OCI-LY1 (cell line): ENCODE measurements around the gene NDST3.

Experiments
- H2AFZ ChIP-seq: fragments of 200-600 bp; sonication (generic), shearing (Covaris generic); 2 replicates; pipeline ENCODE4 v1.6.0; 2014; ENCODE audit warnings: antibody characterized with exemption, mild to moderate bottlenecking, low read length
- H3F3A ChIP-seq: fragments of 200-600 bp; sonication (generic), shearing (Covaris generic); 2 replicates; pipeline ENCODE4 v1.6.0; 2014; ENCODE audit warnings: mild to moderate bottlenecking, antibody characterized with exemption, low read length, moderate library complexity; ENCODE audit not compliant: insufficient read depth
- H3K27ac ChIP-seq: fragments of 200-600 bp; sonication (generic); 2 replicates; pipeline ENCODE4 v1.5.1; 2014; ENCODE audit warnings: low read length, mixed run types, mild to moderate bottlenecking, low read depth; ENCODE audit not compliant: poor library complexity, severe bottlenecking
- H3K27me3 ChIP-seq: fragments of 200-600 bp; sonication (generic); 2 replicates; pipeline ENCODE4 v1.6.0; 2014; ENCODE audit warnings: antibody characterized with exemption, mild to moderate bottlenecking, low read length, moderate library complexity; ENCODE audit not compliant: insufficient read depth
- H3K36me3 ChIP-seq: fragments of 200-600 bp; sonication (generic); 2 replicates; pipeline ENCODE4 v1.6.1; 2014; ENCODE audit warnings: mild to moderate bottlenecking, antibody characterized with exemption, low read length, moderate library complexity, mixed read lengths; ENCODE audit not compliant: insufficient read depth
- H3K4me1 ChIP-seq: fragments of 200-600 bp; sonication (generic); 2 replicates; pipeline ENCODE4 v1.5.1; 2014; ENCODE audit warnings: mild to moderate bottlenecking, low read length, moderate library complexity; ENCODE audit not compliant: insufficient read depth, severe bottlenecking
- H3K4me2 ChIP-seq: fragments of 200-600 bp; sonication (generic), shearing (Covaris generic); 2 replicates; pipeline ENCODE4 v1.6.1; 2014; ENCODE audit warnings: low read length
- H3K4me3 ChIP-seq: fragments of 200-600 bp; sonication (generic); 2 replicates; pipeline ENCODE4 v1.5.1; 2014; ENCODE audit warnings: low read length, low read depth, mild to moderate bottlenecking, mixed read lengths; ENCODE audit not compliant: poor library complexity, severe bottlenecking
- H3K79me2 ChIP-seq: fragments of 200-600 bp; shearing (Covaris generic); 2 replicates; pipeline ENCODE4 v1.6.1; 2016; ENCODE audit warnings: mixed run types, low read length, mixed read lengths; ENCODE audit not compliant: insufficient read depth
- H3K9ac ChIP-seq: fragments of 200-600 bp; sonication (generic), shearing (Covaris generic); 2 replicates; pipeline ENCODE4 v1.6.1; 2014; ENCODE audit warnings: mild to moderate bottlenecking, low read length, mixed read lengths
- H3K9me2 ChIP-seq: fragments of 200-600 bp; sonication (generic), shearing (Covaris generic); 2 replicates; pipeline ENCODE4 v1.6.1; 2014; ENCODE audit warnings: low read depth, mild to moderate bottlenecking, low read length, mixed read lengths
- H3K9me3 ChIP-seq: fragments of 200-600 bp; shearing (Covaris generic); 2 replicates; pipeline ENCODE4 v1.6.1; 2014; ENCODE audit warnings: low read length, mixed read lengths
- H4K20me1 ChIP-seq: fragments of 200-600 bp; sonication (generic), shearing (Covaris generic); 2 replicates; pipeline ENCODE4 v1.6.0; 2016; ENCODE audit warnings: mild to moderate bottlenecking, low read length; ENCODE audit not compliant: insufficient read depth
- CTCF ChIP-seq: fragments of 200-600 bp; sonication (generic), shearing (Covaris generic); IDR thresholded peaks from 2 replicates; pipeline ENCODE4 v1.5.1; 2017; ENCODE audit warnings: mild to moderate bottlenecking, antibody characterized with exemption, low read length, moderate library complexity, mixed read lengths
- EZH2 ChIP-seq: fragments of 200-600 bp; sonication (generic), shearing (Covaris generic); IDR thresholded peaks from 2 replicates; pipeline ENCODE4 v1.8.0; 2017; ENCODE audit warnings: borderline replicate concordance, mixed run types, mild to moderate bottlenecking, antibody characterized with exemption, low read length, moderate library complexity, mixed read lengths

Gene NDST3

GRCh38 chr4:118175506-118175905 is 141.2 kb downstream of the NDST3 start:
- Histone ChIP-seq H3K9me3 (no peaks in the 10 kb centered on the region), H3K9me2 (no peaks in the 10 kb centered on the region), H3K4me3 (no peak overlapping the region), H4K20me1 (no peaks in the 10 kb centered on the region), H3K36me3 (no peaks in the 10 kb centered on the region), H3K4me2 (no peak overlapping the region), H3K27me3 (no peaks in the 10 kb centered on the region), H3K79me2 (no peaks in the 10 kb centered on the region), H2AFZ (no peak overlapping the region), H3K27ac (no peak overlapping the region), H3F3A (no peaks in the 10 kb centered on the region), H3K9ac (no peak overlapping the region), H3K4me1 (no peaks in the 10 kb centered on the region)
- TF ChIP-seq CTCF (no peak), EZH2 (no peak)

- H3K9ac ChIP-seq = no peak overlapping the region
- no peak overlapping the region for H3K27ac ChIP-seq
- no peaks in the 10 kb centered on the region for H3K9me3 ChIP-seq
- no peak for TF ChIP-seq CTCF
- TF ChIP-seq EZH2 = no peak
- H3K36me3 ChIP-seq = no peaks in the 10 kb centered on the region
- H4K20me1 ChIP-seq = no peaks in the 10 kb centered on the region
- H3F3A ChIP-seq = no peaks in the 10 kb centered on the region
- no peaks in the 10 kb centered on the region for H3K27me3 ChIP-seq
- no peaks in the 10 kb centered on the region for H3K9me2 ChIP-seq
- no peak overlapping the region for H3K4me3 ChIP-seq
- no peaks in the 10 kb centered on the region for H3K4me1 ChIP-seq
- no peak overlapping the region for H2AFZ ChIP-seq
- no peak overlapping the region for H3K4me2 ChIP-seq
- H3K79me2 ChIP-seq = no peaks in the 10 kb centered on the region
These were observed 142.8 kb downstream of the NDST3 start for GRCh38 chr4:118177126-118177525.

GRCh38 chr4:118180776-118181175 is 146.5 kb downstream of the NDST3 start:
- Histone ChIP-seq H4K20me1 (no peaks in the 10 kb centered on the region), H3K9me2 (no peaks in the 10 kb centered on the region), H3K4me1 (no peaks in the 10 kb centered on the region), H3K4me3 (no peak overlapping the region), H3K9me3 (no peaks in the 10 kb centered on the region), H3K27me3 (no peaks in the 10 kb centered on the region), H3K79me2 (no peaks in the 10 kb centered on the region), H3K27ac (no peak overlapping the region), H3K36me3 (no peaks in the 10 kb centered on the region), H3K9ac (no peak overlapping the region), H3F3A (no peaks in the 10 kb centered on the region), H2AFZ (no peak overlapping the region), H3K4me2 (no peak overlapping the region)
- TF ChIP-seq EZH2 (no peak), CTCF (no peak)
